ENCODE measurements around the gene GPRIN2.

DNA sequence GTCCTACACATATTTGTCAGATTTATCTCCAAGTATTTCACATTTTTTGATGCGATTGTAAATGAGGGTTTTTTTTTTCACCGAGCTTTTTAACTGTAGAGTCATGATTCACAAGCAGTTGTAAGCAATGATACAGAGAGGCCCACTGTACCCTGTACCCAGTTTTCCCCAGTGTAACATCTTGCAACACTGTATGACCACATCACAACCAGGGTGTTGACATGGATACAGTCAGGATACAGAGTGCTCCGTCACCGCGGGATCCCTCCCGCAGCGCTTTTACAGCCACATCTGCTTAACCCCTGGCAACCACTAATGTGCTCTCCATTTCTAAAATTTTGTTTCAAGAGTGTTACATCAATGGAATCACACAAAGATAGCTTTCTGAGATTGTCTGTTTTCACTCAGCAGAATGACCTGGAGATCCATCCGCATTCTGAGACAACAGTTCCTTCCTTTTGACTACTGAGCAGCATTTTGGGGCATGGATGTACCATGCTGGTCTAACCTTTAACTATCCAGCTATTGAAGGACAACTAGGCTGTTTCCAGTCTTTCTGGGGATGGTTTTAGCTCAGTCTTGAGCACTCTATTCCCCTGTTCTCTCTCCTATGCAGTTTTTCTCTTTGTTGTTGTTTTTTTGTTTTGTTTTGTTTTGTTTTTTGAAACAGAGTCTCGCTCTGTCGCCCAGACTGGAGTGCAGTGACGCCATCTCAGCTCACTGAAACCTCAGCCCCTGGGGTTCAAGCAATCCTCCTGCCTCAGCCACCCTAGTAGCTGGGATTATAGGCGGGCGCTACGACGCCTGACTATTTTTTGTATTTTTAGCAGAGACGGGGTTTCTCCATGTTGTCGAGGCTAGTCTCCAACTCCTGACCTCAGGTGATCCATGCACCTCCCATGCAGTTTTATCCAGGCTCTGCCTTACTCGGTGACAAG, 25.9 kb downstream of the GPRIN2 start:
- TF ChIP-seq EZH2phosphoT487 (conservative IDR thresholded peaks at IDR 0.05; ENCODE audit: low read length) (no peak), CTCF (IDR thresholded peaks at IDR 0.05; ENCODE audit: insufficient read depth, low read length, poor library complexity, severe bottlenecking) (no peak)

All from SU-DHL-6 (cell line).